Effector CD8-positive, alpha-beta T cell (primary cell): ENCODE measurements around the gene PSMB10.
"Not testable (repeated sequence)": the region's sequence is repeated elsewhere in the genome, so short reads cannot be mapped to it uniquely, and the experiment has no call there.

Experiments used
- DNase-seq: peaks from one replicate; lab custom pipeline; 2025; lab: John Stamatoyannopoulos, UW

Gene PSMB10

GRCh38 chr16:67924140-67924906 lies 12.3 kb downstream of the PSMB10 start:
- DNase-seq, result no peak

- DNase-seq, result no peak
These were observed 13.1 kb downstream of the PSMB10 start for GRCh38 chr16:67923414-67924116.

- no peak for DNase-seq
These were observed 13.9 kb downstream of the PSMB10 start for GRCh38 chr16:67922740-67923139.

GRCh38 chr16:67922221-67922620 lies 14.4 kb downstream of the PSMB10 start:
- DNase-seq, result no peak

- DNase-seq, result no peak
These were observed 16.9 kb downstream of the PSMB10 start for GRCh38 chr16:67919622-67920221.

- no peak for DNase-seq
These were observed 18.8 kb downstream of the PSMB10 start for GRCh38 chr16:67917852-67918236.

- DNase-seq, result no peak
These were observed 19.4 kb downstream of the PSMB10 start for GRCh38 chr16:67917140-67917851.

GRCh38 chr16:67915831-67916723 lies 20.6 kb downstream of the PSMB10 start:
- no peak for DNase-seq

- not testable (repeated sequence) for DNase-seq
These were observed 21.2 kb downstream of the PSMB10 start for GRCh38 chr16:67915496-67915769.

GRCh38 chr16:67914758-67915495 lies 21.7 kb downstream of the PSMB10 start:
- no peak for DNase-seq

GRCh38 chr16:67910158-67910557 lies 26.5 kb downstream of the PSMB10 start:
- DNase-seq, result no peak

GRCh38 chr16:67909056-67909742 lies 27.5 kb downstream of the PSMB10 start:
- no peak for DNase-seq

- no peak for DNase-seq
These were observed 29.1 kb downstream of the PSMB10 start for GRCh38 chr16:67907397-67908180.

- no peak for DNase-seq
These were observed 33.8 kb downstream of the PSMB10 start for GRCh38 chr16:67902831-67903230.

GRCh38 chr16:67901734-67902133 lies 34.9 kb downstream of the PSMB10 start:
- DNase-seq, result no peak

GRCh38 chr16:67897231-67897630 lies 39.4 kb downstream of the PSMB10 start:
- DNase-seq, result no peak

- no peak for DNase-seq
These were observed 42.8 kb downstream of the PSMB10 start for GRCh38 chr16:67893743-67894399.

- DNase-seq, result peak; percentile 95
These were observed 43.5 kb downstream of the PSMB10 start, which contains the start of gene PSKH1 for GRCh38 chr16:67892899-67893742. TSS of gene PSKH1 (plus strand) at chr16:67893254. CDS start at chr16:67908750, 15,496 bp downstream.
